Retinal pigment epithelial cell (primary cell): ENCODE data around the gene TULP4.

Experiments used
- DNase-seq: peaks from one replicate; pipeline ENCODE4 v3.0.0-alpha.2; 2010; ENCODE audit warnings: low read depth
- H3K4me3 ChIP-seq: 2 replicates; pipeline ENCODE4 v1.5.1; 2011; ENCODE audit warnings: mild to moderate bottlenecking, low read length, control low read depth, moderate library complexity
- TF ChIP-seq, protein P1 (sequence below): conservative IDR thresholded peaks from 2 replicates; pipeline ENCODE4 v1.5.1; 2011; ENCODE audit warnings: low read depth, low read length, control low read depth, inconsistent platforms

The TULP4 gene

DNA sequence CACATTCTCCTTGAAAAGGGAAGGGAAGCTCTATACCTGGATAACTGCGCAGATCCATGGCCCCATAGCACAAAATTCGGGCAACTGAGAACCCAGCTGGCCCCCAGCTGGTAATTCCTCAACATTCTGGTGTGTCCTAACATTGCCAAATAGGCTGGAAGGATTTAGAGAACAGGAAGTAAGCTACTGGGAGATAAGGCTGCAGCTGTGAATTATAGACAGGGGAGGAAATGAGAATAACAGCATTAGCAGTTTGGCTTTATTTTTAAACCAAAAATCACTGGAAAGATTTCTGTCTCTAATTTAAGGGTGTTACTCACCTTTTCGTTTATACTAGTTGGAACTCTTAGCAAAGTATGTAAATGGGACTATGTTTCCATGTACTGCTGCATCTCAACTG is 97.2 kb downstream of the TULP4 start:
- TF ChIP-seq, protein P1, sequence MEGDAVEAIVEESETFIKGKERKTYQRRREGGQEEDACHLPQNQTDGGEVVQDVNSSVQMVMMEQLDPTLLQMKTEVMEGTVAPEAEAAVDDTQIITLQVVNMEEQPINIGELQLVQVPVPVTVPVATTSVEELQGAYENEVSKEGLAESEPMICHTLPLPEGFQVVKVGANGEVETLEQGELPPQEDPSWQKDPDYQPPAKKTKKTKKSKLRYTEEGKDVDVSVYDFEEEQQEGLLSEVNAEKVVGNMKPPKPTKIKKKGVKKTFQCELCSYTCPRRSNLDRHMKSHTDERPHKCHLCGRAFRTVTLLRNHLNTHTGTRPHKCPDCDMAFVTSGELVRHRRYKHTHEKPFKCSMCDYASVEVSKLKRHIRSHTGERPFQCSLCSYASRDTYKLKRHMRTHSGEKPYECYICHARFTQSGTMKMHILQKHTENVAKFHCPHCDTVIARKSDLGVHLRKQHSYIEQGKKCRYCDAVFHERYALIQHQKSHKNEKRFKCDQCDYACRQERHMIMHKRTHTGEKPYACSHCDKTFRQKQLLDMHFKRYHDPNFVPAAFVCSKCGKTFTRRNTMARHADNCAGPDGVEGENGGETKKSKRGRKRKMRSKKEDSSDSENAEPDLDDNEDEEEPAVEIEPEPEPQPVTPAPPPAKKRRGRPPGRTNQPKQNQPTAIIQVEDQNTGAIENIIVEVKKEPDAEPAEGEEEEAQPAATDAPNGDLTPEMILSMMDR = no peak

DNA sequence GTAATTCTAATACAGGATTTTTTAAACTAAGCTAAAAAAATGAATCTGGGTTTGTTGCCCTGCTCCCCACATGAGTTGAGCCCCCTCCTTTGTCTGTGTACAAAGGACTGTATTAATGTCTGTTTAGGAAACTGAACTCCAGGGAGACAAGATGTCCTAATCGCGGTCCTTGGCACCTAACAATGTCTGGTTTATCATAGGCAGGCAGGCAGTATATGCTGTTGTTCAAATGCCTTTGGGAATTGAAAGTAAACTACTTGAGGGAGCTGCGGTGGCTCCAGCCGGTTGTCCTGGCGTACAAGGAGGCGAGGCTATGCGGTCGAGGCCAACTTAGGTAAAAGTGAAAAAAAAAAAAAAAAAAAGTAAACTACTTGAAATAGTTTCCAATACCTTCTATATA is 98.5 kb downstream of the TULP4 start:
- no peak overlapping the region for H3K4me3 ChIP-seq
- TF ChIP-seq, protein P1 = no peak
- no peak for DNase-seq

More for the DNA sequence above, 97.2 kb downstream of the TULP4 start:
- no peak overlapping the region for H3K4me3 ChIP-seq
- DNase-seq = no peak

DNA sequence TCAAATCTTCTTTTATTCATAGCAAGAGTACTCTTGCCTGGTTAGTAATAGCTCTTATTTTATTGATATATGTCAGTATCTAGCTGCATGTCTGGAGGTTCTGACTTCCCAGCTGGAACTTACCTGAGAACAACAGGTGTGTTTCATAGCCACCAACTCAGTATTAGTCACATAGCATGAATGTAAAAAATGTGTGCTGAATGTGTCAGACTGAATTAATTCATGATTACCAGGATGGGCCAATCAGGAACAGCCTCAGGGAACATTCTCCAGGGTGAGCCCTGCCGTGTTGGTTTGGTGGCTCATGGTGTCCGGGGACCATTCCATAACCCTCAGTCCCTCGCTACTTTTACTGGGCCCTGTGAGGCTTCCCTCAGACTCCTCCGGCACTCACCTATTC is 99.7 kb downstream of the TULP4 start:
- no peak overlapping the region for H3K4me3 ChIP-seq
- TF ChIP-seq, protein P1 = no peak

DNA sequence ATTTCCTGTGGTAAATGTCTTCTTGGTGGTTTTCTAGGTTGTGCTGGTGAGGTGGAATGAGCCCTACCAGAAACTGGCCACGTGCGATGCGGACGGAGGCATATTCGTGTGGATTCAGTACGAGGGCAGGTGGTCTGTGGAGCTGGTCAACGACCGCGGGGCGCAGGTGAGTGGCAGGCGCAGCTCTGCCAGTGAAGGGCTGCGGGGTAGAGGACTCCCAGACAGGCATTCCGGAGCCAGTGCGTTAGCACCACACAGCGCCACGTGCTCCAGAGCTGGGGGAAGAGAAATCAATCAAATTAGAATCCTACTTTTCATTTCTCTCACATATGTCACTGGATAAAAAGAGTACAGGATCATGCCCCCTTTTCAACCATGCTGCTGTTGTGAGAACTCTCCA is 100.8 kb downstream of the TULP4 start:
- TF ChIP-seq, protein P1 = no peak
- no peak for DNase-seq
- H3K4me3 ChIP-seq = no peak overlapping the region

More for the DNA sequence above, 99.7 kb downstream of the TULP4 start:
- DNase-seq = no peak

DNA sequence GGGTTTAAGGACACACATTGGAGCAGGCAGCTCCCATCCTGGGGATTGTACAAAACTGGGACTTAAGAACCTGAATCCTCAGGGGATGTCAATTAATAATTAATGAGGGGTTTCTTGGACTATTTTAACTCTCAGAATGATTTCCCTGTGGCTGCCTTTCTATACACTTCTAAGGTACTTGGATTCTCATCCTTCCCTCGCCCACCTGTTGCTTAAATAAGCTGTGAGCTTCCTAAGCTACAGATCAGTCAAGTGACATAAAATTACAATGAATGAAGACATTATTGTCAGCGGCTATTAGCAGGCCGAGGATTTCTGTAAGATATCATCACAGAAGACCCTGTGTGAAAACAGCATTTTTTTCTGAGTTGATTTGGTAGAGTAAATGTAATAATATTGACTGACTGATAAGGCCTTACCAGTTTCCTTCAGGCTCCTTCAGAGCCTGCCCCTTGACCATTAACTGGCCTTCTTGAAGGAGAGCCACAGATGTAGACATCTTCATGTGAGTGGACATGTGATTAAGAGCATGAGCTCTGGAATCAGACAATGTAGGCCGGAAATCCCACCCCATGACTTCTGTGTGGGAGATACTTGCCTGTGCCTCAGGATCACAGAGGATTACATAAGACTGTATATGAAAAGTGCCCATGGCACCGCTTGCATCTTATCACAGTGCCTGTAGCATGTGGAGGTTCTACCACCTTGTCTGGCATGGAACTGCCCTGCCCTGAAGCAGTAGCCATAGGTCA is 101.7 kb downstream of the TULP4 start:
- DNase-seq = no peak
- no peak overlapping the region for H3K4me3 ChIP-seq
- TF ChIP-seq, protein P1 = no peak

DNA sequence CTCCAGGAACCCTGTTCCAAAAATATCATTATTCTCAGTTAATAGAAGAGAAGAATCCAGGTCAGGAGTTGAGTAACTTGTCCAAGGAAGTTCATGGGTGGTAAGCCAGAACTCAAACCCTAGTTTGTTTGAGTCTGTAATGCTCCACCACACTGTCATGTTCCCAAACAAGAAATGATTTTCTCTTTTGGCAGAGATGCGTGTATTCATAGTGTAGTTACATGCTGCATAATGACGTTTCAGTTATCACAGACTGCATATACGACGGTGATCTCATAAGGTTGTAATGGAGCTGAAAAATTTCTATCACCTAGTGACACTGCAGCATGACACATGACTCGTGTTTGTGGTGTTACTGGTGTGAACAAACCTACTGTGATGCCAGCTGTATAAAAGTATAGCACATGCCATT is 102.6 kb downstream of the TULP4 start:
- DNase-seq = no peak
- no peak overlapping the region for H3K4me3 ChIP-seq
- TF ChIP-seq, protein P1 = no peak

DNA sequence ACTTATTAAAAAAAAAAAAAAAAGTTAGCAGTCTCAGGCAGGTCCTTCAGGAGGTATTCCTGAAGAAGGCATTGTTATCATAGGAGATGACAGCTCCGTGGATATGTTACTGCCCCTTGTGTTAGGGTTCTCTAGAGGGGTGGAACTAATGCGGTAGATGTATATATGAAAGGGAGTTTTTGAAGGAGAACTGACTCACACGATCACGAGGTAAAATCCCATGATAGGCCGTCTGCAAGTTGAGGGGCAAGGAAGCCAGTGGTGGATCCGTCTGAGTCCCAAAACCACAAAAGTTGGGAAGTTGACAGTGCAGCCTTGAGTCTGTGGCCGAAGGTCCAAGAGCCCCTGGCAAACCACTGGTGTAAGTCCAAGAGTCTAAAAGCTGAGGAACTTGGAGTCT is 103.4 kb downstream of the TULP4 start:
- DNase-seq = no peak
- H3K4me3 ChIP-seq = no peak overlapping the region
- TF ChIP-seq, protein P1 = no peak
